Measurements from ENCODE around the gene AGPAT1. TPM values are rescaled to one million over a fixed set of nuclear protein-coding genes. Genes with fewer than 3 reads are reported as not detected.
A peak's percentile ranks its signal among the peaks of the same experiment; 100 is the strongest.

AGPAT1 gene
- total and polyA plus RNA-seq, 2 experiments from 2014 or later = 69.6 to 128 TPM

- Histone ChIP-seq H3K9me3 (ENCODE audit: low read depth) (no peaks in the 10 kb centered on the region), H3K4me3 (peak overlapping the region; percentile 63), H3K36me3 (peaks cover 21% of the 10 kb centered on the region), H3K27me3 (peaks cover 18% of the 10 kb centered on the region), H3K4me1 (ENCODE audit: low read depth) (peaks cover 18% of the 10 kb centered on the region), H3K27ac (peak overlapping the region; percentile 91)
- TF ChIP-seq, protein P1, sequence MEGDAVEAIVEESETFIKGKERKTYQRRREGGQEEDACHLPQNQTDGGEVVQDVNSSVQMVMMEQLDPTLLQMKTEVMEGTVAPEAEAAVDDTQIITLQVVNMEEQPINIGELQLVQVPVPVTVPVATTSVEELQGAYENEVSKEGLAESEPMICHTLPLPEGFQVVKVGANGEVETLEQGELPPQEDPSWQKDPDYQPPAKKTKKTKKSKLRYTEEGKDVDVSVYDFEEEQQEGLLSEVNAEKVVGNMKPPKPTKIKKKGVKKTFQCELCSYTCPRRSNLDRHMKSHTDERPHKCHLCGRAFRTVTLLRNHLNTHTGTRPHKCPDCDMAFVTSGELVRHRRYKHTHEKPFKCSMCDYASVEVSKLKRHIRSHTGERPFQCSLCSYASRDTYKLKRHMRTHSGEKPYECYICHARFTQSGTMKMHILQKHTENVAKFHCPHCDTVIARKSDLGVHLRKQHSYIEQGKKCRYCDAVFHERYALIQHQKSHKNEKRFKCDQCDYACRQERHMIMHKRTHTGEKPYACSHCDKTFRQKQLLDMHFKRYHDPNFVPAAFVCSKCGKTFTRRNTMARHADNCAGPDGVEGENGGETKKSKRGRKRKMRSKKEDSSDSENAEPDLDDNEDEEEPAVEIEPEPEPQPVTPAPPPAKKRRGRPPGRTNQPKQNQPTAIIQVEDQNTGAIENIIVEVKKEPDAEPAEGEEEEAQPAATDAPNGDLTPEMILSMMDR (IDR thresholded peaks at IDR 0.05; ENCODE audit: low read depth, low read length) = peak; percentile 53
- peak; percentile 74 to 84 for DNase-seq (ENCODE audit: low read depth in 1 of 2, low spot score in 1 of 2)
Measured at GRCh38 chr6:32154514-32155161, 21.2 kb downstream of the AGPAT1 start.

DNA sequence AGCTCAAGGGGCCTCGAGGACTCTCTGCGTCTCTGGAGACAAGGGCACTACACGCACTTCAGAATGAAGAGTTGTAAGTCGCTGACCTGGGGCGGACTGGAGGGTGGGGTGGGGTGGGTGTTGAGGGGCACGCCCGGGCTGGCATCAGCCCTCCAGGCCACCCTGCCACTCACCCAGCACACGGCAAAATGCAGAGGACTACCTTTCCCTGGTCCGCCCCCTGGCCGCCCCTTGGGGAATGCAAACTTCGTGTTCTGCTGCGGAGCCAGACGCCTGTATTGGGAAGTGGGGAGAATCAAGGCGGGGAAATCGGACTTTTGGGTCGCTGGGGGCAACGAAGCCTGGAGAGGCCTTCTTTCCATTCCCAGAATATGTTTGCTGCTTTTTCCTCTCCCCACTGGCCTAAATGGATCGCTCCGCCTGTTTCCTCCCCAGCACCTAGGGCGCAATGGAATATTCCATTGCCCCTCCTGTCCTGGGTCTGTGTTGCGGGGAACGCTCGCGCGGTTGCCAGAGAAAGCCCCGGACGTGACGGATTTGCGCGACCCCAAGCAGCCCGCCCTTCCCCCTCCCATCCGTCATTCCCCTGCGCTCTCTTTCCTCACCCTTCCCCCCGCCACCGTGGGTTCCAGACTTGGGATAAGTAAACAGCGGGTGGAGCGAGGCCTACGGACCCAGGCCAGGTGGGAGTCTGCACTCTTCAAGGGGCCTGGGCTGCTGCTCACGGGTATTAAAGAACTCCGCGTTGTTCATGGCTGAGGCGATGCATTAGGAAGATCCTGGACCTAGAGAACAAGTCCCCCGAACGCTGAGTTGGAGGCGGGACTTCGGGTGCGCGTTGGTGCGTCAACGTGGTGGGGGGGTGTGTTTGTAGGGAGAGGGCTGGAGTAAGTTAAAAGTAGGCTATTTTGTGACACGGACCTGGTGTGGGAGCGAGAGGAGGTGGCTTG is 22.0 kb downstream of the AGPAT1 start, which contains the start of gene PPT2:
Gene PPT2, plus strand, starts transcription at position 578 of the 950 bp plus-strand sequence. CDS start 454 bp downstream, outside the sequence.
- TF ChIP-seq, protein P1 (IDR thresholded peaks at IDR 0.05; ENCODE audit: low read depth, low read length) = peak; percentile 28
- peaks cover 21% of the 10 kb centered on the region for H3K36me3 ChIP-seq
- peaks cover 26% of the 10 kb centered on the region for H3K27me3 ChIP-seq
- peaks cover 18% of the 10 kb centered on the region for H3K4me1 ChIP-seq (ENCODE audit: low read depth)
- peak within 1 kb of the TSS; percentile 91 for H3K27ac ChIP-seq
- H3K4me3 ChIP-seq = peak within 1 kb of the TSS; percentile 63
- peak; percentile 95 to 97 for DNase-seq (ENCODE audit: low read depth in 1 of 2, low spot score in 1 of 2)
- H3K9me3 ChIP-seq (ENCODE audit: low read depth) = no peaks in the 10 kb centered on the region

GRCh38 chr6:32152769-32153563 is 22.9 kb downstream of the AGPAT1 start:
- peaks cover 30% of the 10 kb centered on the region for H3K27me3 ChIP-seq
- DNase-seq (ENCODE audit: low read depth in 1 of 2, low spot score in 1 of 2) = peak; percentile 31 to 47
- H3K4me3 ChIP-seq = peak overlapping the region; percentile 63
- peaks cover 18% of the 10 kb centered on the region for H3K4me1 ChIP-seq (ENCODE audit: low read depth)
- peaks cover 14% of the 10 kb centered on the region for H3K36me3 ChIP-seq
- TF ChIP-seq, protein P1 (IDR thresholded peaks at IDR 0.05; ENCODE audit: low read depth, low read length) = no peak
- H3K9me3 ChIP-seq (ENCODE audit: low read depth) = no peaks in the 10 kb centered on the region
- peak overlapping the region; percentile 91 for H3K27ac ChIP-seq

- Histone ChIP-seq H3K9me3 (ENCODE audit: low read depth) (no peaks in the 10 kb centered on the region), H3K27me3 (peaks cover 30% of the 10 kb centered on the region), H3K27ac (peak within 1 kb of the TSS; percentile 91), H3K36me3 (peaks cover 7% of the 10 kb centered on the region), H3K4me1 (ENCODE audit: low read depth) (peaks cover 18% of the 10 kb centered on the region), H3K4me3 (peak within 1 kb of the TSS; percentile 63)
- TF ChIP-seq, protein P1 (IDR thresholded peaks at IDR 0.05; ENCODE audit: low read depth, low read length) = no peak
- DNase-seq (ENCODE audit: low read depth in 1 of 2, low spot score in 1 of 2) = no peak
Measured at GRCh38 chr6:32151863-32152768, 23.8 kb downstream of the AGPAT1 start, which contains the start of gene PRRT1. Gene PRRT1 (minus strand): TSS chr6:32151939. CDS start chr6:32151827, 112 bp downstream.

Data from cardiac muscle cell (in vitro differentiated cells and primary cell).